CD4-positive, alpha-beta T cell treated with Interleukin-17A for 1 hour (primary cell): ENCODE data around the gene C1S.
"Not testable (repeated sequence)": the region's sequence is repeated elsewhere in the genome, so short reads cannot be mapped to it uniquely, and the experiment has no call there.

Experiments
- DNase-seq: peaks from one replicate; pipeline ENCODE4 v3.0.0-alpha.2; 2020

Gene C1S

DNA sequence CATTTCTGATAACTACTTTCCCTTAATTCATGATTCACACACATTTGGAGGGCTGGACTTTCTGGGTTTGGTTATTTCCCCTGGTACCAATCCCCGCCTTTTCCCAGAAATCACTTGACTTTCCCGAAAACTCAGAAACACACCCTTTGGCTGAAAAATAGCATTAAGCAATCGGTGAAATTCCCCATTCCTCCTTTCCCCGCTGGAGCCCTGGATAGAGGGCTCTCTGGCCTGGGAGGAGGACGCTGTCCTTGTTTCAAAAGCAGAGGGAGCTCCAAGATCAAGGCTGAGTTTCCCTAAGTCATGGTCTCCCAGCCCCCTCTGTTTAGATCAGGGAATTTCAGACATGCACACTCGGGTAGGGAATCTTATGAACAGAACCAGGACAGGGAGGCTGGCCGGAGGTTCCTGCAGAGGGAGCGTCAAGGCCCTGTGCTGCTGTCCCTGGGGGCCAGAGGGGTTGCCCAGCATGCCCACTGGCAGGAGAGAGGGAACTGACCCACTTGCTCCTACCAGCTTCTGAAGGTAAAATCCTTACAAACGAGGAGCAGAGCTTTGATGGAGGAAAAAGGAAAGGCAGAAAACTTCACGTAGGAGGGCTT is at the start of gene C1S:
Gene C1S (plus strand): TSS at position 366 of the 602 bp plus-strand sequence. CDS start 1,195 bp downstream, outside the sequence.
- DNase-seq, result no peak

DNA sequence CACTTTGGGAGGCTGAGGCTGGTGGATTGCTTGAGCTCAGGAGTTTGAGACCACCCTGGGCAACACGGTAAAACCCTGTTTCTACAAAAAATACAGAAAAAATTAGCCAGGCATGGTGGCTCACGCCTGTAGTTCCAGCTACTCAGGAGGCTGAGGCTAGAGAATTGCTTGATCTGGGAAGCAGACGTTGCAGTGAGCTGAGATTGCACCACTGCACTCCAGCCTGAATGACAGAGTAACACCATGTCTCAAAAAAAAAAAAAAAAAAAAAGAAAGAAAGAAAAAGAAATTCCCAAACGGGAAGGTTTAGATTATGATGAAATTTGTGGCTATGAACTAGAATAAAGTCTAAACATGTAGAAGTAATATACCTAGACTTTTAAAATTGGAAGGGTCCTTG is 49.1 kb upstream of the C1S start:
- not testable (repeated sequence) for DNase-seq

DNA sequence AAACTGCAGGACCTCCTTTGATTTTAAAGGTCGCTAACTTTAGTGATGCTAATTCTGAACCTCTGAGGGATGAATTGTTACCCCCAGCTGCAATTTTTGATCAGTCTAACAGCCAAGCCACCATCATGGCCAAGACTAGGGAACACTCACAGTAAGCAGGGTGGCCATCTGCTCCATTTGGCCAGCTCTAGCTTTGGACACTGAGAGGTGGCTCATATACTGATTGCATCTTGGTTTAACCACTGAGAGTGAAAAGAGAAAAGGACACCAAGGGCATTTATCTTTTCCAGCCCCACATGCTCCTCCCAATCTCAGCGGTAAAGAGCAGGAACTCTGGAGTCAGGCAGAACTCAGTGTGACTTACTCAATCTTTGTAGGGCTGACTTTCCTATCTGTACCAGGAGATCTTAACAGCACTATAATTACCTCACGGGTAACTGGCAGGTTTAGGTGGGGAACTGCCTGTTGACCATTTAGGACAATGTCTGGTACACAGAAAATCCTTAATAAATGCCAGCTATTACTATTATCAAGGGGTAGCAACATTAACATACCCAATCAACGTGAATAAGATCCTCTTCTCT is 48.4 kb upstream of the C1S start:
- no peak for DNase-seq

DNA sequence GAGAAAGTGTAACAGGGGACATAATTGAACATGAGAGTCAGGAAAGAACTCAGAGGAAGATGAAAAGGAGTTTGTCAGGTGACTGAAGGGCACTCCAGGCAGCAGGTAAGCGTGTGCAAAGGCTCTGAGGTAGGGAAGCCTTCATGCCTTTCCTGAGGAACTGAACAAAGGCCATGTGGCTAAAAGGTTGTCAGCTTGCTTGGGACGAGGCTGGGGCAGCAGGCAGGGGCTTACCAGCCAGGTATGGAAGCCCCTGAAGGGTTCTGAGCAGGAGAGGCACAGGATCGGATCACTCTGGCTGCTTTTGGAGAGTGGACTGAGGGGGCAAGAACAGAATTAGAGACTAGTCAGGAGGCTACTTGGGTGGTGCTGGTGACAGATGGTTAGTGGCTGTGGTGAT is 47.4 kb upstream of the C1S start:
- no peak for DNase-seq

DNA sequence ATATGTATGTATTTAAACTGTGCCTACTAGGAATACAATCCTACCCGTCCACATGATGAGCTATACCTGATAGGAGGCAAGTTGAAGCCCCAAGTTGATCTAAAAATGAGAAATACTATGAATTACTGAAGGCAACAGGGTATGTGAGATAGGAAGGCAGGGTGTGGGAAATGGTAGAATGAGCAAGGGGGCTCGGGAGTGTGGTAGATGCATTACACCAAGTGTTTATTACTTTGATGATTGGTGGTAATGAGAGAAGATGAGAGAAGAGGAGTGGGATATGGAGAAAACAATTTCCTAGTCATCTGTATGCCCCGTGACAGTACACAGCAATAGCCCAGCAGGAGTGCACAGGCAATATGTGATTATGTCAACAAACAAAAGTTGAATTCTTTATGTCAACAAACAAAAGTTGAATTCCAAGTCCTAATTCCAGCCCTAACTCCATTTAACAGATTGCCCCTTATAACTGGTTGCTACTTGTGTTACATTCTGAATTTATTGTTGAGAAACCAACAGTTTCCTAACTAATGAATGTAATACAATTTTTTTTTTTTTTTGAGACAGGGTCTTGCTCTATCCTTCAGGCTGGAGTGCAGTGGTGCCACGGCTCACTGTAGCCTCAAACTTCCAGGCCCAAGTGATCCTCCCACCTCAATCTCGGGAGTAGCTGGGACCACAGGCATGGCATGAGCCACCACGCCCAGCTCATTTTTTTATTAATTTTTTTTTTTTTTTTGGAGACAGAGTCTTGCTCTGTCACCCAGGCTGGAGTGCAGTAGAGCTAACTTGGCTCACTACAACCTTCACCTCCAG is 44.8 kb upstream of the C1S start:
- no peak for DNase-seq

DNA sequence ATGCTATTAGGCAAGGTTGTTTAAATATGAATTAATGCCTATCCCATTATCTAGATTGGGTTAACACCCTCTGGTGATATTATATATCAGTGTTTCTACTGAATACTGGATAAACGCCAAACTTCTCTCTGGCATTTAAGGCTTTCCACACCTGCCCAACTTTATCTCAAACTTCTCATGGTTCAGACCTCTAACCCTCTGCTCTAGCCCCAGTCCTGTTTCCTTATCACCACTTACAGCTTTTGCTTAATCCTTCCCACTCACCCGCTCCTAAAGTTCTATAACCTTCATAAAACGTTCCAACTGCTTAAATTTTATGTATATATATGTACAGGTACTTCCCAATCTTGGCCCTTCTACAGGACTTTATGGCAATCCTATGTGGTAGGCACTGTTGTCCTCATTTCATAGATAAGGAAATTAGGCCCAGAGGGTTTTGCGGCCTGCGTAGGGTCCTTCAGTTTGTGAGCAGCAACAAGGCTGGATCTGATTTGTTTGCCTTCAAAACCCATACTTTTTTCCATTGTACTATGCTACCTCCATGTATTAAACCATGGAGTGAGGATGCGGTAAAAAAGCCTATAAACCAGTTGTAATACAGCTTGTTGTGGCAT is 43.5 kb upstream of the C1S start:
- no peak for DNase-seq

DNA sequence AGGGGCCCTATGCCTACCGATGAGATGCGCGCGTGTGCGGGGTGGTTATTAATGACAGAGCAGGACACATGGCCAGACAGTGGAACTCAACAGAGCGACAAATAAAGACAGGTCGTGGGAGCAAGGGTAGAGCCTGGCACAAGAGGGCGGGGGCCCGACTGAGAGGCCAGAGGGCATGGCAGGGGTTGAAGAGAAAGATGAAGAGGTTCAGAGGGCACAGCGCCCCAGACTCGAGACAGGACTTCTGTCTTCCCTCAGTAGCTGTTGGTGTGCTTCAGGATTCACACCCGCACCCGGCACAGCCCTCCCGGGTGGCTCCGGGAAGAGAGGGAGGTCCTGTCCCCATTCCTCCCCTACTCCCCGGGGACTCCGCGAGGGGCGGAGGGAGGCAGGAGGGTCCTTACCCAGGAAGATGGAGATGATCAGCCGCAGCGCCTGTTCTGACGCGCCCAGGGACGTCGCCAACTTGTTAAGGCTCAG is 42.6 kb upstream of the C1S start:
- no peak for DNase-seq

DNA sequence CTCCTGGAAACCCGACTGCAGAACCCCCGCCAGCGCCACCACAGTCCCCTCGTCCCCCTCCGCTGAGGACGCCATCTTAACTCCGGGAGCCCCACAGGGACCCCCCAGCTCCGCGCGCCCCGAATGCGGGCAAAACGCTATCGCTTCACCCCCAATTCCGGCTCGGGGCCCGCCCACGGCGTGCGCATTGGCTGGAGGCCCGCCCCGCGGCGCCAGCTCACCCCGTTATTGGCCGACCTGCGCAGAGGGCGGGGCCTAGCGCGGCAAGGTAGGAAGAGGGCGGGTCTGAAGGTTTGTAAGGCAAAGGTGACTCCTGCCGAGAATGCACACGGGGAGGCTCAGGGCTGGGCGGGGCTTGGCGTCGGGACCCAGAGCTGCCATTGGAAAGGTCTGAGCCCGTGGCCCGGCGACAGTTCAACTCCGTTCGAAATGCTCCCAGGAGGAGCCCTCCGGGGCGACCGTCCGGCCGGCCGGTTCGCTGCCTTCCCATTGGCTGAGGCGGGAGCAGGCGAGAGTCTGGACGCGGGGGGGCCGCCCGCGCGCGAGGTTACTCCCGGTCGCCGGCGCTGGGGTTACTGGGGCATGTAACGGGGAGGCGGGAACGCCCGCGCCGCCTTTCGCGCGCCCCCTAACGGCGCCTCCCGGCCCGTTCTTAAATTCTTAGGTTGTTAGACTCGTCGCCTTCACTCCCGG is 42.0 kb upstream of the C1S start, which contains the start of gene LPCAT3:
Gene LPCAT3 (minus strand): TSS at position 127 of the 693 bp plus-strand sequence. CDS start 52 bp downstream, at position 75.
- DNase-seq, result peak; percentile 98

DNA sequence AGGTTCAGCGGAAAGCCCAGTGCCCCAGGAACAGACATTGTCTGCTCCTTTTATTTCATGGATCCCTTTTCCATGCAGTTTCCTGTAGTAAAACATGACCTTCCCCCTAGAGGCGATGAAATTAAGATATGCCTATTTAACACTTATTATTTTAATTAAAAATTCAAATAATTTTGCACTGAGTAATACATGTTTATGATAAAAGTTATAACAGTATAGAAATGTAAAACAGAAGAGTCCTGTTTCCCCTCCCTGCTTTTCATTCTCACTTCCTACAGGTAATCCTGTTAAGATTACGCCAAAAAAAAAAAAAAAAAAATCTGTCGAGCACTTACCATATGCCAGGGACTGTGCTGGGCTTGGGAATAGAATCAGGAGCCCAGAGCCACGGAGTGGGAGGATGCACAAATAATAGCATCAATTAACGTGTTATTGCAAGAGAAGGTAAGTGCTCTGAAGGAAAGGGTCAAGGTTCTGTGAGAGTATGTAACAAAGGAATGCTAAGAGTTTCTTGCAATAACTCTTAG is 41.4 kb upstream of the C1S start:
- DNase-seq, result no peak

DNA sequence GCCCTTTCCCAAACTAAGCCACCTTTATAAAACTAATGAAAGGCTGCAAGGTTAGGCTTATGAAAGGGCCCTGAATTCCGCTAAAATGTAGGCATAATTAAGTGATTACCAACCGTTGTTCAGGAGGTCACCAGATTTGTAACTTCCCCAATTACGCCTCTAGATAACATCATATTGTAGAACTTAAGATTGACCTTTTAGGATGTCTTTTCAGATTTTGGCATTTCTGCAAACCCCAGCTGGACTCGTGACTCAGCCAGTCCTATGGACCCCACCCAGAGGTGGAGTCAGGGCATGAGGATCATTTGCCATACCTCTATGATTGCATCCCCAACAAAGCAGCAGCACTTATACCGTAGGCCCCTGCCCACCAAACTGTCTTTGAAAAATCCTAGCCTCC is 38.6 kb upstream of the C1S start:
- no peak for DNase-seq

DNA sequence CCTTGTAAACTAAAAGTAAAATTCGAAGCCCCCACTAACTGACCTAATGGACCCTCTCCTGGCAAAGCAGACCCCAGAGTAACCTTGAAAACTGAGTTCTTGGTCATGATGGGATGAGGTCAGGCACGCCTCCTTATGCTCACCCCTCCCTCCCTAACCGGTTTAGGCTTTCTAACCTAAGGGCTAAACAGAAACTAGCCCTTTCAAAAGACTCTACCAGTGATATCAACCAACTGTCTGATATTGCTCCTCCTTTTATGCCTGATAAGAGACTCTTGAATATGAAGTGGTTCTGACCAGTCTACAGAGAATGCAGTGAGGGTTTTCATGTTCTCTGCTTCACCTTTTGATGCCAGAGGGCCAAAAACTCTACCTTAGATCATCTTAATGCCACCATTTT is 37.4 kb upstream of the C1S start:
- DNase-seq, result no peak

DNA sequence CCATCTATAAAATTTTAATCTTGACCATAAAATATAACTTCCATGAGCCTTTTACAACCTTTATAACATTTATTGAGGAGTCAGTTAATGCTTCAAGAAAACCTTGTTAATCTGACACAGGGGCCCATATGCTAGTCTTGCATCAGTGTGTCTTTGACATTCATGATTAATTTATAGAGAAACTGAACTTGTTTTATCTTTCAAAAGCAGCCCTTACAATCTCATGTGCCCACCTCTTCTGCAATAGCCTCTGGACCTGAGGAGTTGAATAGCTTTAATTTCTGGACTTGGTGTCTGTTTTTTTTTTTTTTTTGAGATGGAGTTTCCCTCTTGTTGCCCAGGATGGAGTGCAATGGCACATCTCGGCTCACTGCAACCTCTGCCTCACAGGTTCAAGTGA is 33.7 kb upstream of the C1S start:
- no peak for DNase-seq

DNA sequence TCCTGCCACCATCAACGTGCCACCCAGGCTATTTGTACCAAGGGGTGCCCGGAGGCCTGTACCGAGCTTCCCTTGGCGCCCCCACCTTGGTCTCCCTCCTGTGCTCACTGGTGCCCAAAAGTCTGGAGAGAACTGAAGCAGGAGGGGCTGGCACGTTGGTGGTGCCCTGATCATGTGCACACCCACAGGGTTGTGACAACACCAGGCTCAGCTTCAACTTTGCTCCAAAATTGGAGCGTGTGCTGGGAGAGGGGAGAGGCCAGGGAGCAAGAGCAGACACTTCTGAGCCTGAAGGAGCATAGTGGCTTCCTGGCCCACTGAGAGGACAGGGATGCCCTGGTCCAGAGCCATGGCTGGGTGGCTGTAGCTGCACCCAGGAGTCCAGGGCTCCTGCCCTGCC is 29.2 kb upstream of the C1S start:
- no peak for DNase-seq

DNA sequence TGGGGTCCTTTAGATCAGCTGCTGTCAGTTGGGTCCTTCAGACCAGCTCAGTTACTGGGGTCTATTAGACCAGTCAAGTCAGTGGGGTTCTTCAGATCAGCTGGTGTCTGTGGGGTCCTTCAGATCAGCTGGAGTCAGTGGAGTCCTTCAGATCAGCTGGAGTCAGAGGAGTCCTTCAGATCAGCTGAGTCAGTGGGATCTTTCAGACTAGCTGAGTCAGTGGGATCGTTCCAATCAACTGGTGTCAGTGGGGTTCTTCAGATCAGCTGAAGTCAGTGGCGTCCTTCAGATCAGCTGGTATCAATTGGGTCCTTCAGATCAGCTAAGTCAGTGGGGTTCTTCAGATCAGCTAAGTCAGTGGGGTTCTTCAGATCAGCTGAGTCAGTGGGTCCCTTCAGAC is 27.5 kb upstream of the C1S start:
- DNase-seq, result no peak

DNA sequence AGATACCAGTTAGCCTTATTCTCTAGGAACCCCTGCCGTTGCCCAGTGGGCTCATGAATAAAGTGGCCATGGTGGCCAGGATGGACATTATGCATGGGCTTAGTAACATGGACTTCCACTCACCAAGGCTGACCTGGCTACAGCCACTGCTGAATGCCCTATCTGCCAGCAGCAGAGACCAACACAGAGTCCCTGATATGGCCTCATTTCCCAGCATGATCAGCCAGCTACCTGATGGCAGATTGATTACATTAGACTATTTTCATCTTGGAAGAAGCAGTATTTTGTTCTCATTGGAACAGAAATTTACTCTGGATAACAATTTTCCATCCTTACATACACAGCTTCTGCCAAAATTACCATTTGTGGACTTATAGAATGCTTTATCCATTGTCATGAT is 26.1 kb upstream of the C1S start:
- no peak for DNase-seq

DNA sequence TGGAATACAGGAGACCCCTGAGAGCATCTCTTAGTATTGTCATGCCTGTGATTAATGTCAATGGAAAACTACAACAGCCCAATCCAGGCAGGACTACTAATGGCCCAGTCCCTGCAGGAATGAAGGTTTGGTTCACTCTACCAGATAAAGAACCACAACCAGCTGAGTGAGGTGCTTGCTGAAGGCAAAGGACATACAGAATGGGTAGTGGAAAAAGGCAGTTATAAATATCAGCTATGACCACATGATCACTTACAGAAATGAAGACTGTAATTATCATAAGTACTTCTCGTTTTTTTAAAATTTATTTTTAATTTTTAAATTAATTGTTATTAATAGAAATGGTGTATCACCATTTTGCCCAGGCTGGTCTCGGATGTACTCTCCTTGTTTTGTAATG is 25.1 kb upstream of the C1S start:
- DNase-seq, result no peak

DNA sequence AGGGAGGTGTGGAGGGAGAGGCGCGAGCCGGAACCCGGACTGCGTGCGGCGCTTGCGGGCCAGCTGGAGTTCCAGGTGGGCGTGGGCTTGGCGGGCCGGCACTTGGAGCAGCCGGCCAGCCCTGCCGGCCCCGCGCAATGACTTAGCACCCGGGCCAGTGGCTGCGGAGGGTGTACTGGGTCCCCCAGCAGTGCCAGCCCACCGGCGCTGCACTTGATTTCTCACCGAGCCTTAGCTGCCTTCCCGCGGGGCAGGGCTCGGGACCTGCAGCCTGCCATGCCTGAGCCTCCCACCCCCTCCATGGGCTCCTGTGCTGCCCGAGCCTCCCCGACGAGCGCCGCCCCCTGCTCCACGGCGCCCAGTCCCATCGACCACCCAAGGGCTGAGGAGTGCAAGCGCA is 23.1 kb upstream of the C1S start:
- not testable (repeated sequence) for DNase-seq

DNA sequence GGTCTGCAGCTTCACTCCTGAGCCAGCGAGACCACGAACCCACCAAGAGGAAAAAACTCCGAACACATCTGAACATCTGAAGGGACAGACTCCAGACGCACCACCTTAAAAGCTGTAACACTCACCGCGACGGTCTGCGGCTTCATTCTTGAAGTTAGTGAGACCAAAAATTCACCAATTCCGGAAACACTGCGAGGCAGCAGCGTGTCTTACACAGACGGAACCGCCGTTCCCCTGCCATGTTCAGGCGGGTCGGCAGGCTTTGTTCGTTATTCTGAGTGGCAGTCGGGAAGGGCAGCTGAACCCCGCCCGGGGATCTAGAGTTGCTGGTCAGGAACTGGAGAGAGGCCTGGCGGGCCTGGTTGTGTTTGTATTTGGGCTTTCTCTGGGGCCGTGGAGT is 21.9 kb upstream of the C1S start:
- DNase-seq, result no peak

DNA sequence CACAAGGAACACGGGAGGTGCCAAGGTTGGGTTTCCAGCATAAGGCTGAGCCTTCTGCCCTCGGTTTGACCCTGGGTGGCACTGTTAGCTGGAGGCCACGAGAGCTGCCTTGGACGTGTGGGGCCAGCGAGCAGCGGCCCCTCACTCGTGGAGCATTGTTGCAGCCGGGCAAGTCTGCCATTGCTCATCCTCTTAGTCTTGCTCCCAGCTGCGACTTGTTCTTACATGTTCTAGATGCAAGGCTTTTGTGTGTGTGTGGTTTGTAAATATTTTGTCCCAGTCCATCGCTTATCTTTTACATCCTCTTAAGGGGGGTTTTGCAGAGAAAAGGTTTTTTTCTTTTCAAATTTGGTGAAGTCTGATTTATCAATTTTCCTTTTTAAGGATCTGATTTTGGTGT is 21.1 kb upstream of the C1S start:
- no peak for DNase-seq

DNA sequence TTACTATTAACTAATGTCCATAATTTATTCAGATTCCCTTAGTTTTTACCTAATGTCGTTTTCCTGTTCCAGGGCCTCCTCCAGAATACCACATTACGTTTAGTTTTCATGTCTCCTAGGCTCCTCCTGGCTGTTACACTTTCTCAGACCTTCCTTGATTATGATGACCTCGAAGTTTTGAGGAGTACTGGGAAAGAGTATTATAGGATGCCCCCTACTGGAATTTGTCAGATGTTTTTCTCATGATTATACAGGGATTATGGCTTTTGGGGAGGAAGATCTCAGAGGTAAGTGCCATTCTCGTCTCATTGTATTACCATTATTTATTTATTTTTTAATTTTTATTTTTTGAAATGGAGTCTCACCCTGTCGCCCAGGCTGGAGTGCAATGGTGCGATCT is 17.7 kb upstream of the C1S start:
- peak; percentile 40 for DNase-seq

DNA sequence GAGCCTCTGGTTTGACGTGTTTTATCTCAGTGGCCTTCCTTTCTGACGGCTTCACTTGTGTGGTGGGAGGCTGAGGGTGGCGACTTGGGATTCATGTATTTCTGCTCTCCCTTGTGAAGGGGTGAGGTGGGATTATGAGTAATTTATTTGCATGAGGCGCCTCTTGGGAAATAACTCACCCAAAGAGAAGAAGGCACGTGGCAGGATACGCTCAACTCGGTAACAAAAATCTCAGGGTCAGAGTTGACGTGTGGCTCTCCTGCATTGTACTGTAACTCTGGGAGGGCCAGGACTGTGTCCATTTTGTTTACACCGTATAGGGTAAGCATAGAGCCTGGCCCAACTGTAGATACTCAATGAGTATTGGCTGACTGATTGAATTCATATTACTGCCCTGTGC is 14.6 kb upstream of the C1S start:
- DNase-seq, result no peak

DNA sequence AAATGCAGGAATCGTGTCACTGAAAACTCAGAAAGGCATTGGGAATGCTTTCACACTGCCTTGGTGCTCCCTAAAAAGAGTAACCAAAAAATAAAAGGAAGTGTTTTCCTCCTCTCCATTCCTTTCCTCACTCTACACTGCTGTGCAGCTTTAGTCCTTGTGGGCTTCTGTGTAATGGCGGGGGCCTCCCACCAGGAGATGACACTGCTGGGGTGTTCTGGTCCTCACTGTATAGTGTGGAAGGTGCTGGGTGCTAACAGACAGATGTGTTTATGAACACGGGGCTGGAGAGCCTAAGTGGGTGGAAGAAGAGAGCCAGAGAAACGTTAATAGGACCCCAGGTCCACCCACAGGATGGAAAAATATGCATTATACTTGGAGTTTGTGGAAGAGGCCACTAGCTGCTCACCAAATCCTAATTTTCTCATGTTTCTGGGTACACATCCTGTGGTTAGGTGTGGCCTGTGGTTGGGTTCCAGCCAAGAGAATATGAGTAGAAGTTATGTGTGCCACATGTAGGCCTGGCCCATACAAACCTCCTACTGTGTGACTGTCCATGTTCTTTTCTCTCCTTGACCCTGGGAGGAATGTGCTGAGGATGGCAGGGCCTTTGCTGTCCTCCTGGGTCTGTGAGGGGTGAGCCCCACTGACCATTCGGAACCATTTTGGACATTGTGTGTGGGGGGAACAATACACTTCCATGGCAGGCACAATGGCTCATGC is 14.0 kb upstream of the C1S start:
- no peak for DNase-seq
